Neuron (in vitro differentiated cells): Measurements from ENCODE around the gene ZBP1.

ENCODE experiments used
- H2AFZ ChIP-seq: one replicate; pipeline ENCODE4 v1.6.1; 2013; ENCODE audit warnings: low read depth, mild to moderate bottlenecking, inconsistent platforms, low read length, moderate library complexity
- H3K27me3 ChIP-seq: one replicate; pipeline ENCODE4 v1.6.1; 2013; ENCODE audit warnings: low read length; ENCODE audit not compliant: insufficient read depth
- H3K36me3 ChIP-seq: one replicate; pipeline ENCODE4 v1.6.1; 2013; ENCODE audit warnings: low read length; ENCODE audit not compliant: insufficient read depth
- H3K4me1 ChIP-seq: one replicate; pipeline ENCODE4 v1.6.1; 2013; ENCODE audit warnings: low read length; ENCODE audit not compliant: insufficient read depth
- H3K4me3 ChIP-seq: 2 replicates; pipeline ENCODE4 v1.5.1; 2013; ENCODE audit warnings: mild to moderate bottlenecking, low read length, moderate library complexity
- H3K9me3 ChIP-seq: one replicate; pipeline ENCODE4 v1.6.1; 2013; ENCODE audit warnings: low read length

The ZBP1 gene

GRCh38 chr20:57591289-57592229 is 28.7 kb downstream of the ZBP1 start:
- H3K4me1 ChIP-seq, result no peaks in the 10 kb centered on the region
- H2AFZ ChIP-seq, result no peak overlapping the region
- H3K4me3 ChIP-seq, result no peak overlapping the region
- no peaks in the 10 kb centered on the region for H3K9me3 ChIP-seq
- no peaks in the 10 kb centered on the region for H3K36me3 ChIP-seq
- peaks cover 14% of the 10 kb centered on the region for H3K27me3 ChIP-seq

- Histone ChIP-seq H3K4me3 (no peak overlapping the region), H3K27me3 (peaks cover 14% of the 10 kb centered on the region), H2AFZ (no peak overlapping the region), H3K9me3 (no peaks in the 10 kb centered on the region), H3K4me1 (no peaks in the 10 kb centered on the region), H3K36me3 (no peaks in the 10 kb centered on the region)
Measured at GRCh38 chr20:57590485-57591288, 29.5 kb downstream of the ZBP1 start.

GRCh38 chr20:57589728-57590484 is 30.3 kb downstream of the ZBP1 start:
- Histone ChIP-seq H3K36me3 (no peaks in the 10 kb centered on the region), H3K9me3 (no peaks in the 10 kb centered on the region), H3K4me1 (no peaks in the 10 kb centered on the region), H3K4me3 (no peak overlapping the region), H3K27me3 (peaks cover 10% of the 10 kb centered on the region), H2AFZ (no peak overlapping the region)

DNA sequence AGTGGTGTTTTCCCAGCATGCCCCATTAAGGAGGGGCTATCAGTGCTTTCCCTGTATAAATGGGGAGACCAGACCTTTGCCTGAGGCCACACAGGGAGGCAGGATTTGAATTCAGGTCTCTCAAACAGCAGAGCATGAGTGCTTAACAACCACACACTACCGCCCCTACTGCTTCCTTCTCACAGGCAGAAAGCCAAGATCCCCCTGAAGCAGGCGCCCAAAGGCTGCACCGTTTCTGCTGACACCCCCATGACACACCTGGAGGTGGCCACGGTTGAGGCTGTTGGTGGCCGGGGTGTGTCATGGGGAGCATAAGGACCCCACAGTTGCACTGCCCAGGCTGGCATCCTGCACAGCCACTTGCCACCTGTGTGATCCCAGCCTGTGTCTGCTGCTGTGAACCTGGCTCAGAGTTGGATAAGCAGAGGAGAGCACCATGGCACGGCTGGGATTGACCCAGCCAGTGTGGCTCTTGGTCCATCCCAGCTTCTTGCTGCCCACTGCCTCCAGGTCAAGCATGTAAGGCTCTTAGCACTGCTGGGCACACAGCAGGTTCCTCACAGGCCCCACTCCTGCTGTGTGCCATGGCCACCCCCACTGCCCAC is 31.0 kb downstream of the ZBP1 start:
- no peaks in the 10 kb centered on the region for H3K9me3 ChIP-seq
- H3K27me3 ChIP-seq, result peaks cover 6% of the 10 kb centered on the region
- no peaks in the 10 kb centered on the region for H3K36me3 ChIP-seq
- H2AFZ ChIP-seq, result no peak overlapping the region
- no peak overlapping the region for H3K4me3 ChIP-seq
- no peaks in the 10 kb centered on the region for H3K4me1 ChIP-seq

- no peaks in the 10 kb centered on the region for H3K36me3 ChIP-seq
- no peak overlapping the region for H3K4me3 ChIP-seq
- H3K9me3 ChIP-seq, result no peaks in the 10 kb centered on the region
- H3K4me1 ChIP-seq, result no peaks in the 10 kb centered on the region
- H2AFZ ChIP-seq, result no peak overlapping the region
- H3K27me3 ChIP-seq, result peaks cover 6% of the 10 kb centered on the region
Measured at GRCh38 chr20:57588596-57588995, 31.6 kb downstream of the ZBP1 start.

DNA sequence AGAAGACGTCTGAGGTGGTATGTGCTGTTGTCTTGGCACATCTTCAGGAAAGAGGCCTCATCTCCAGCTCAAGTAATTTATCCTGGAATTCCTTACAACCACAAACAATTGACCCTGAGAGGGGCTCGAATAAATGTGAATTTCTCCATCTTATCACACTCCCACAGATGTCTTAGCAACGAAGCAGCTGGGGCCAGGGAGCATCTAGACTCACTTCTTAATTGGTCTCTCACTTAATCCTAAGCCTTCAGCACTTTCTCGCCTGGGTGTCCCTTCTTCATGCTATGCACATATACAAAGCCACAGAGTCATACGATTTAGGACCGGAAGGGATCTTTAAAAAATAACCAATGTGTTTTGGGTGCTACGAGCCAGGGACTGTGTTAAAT is 32.2 kb downstream of the ZBP1 start:
- H2AFZ ChIP-seq, result no peak overlapping the region
- no peaks in the 10 kb centered on the region for H3K9me3 ChIP-seq
- no peak overlapping the region for H3K4me3 ChIP-seq
- no peaks in the 10 kb centered on the region for H3K4me1 ChIP-seq
- no peaks in the 10 kb centered on the region for H3K36me3 ChIP-seq
- H3K27me3 ChIP-seq, result peaks cover 3% of the 10 kb centered on the region

- Histone ChIP-seq H3K4me1 (no peaks in the 10 kb centered on the region), H3K9me3 (no peaks in the 10 kb centered on the region), H2AFZ (no peak overlapping the region), H3K27me3 (peaks cover 3% of the 10 kb centered on the region), H3K36me3 (no peaks in the 10 kb centered on the region), H3K4me3 (no peak overlapping the region)
Measured at GRCh38 chr20:57587278-57587988, 32.8 kb downstream of the ZBP1 start.

DNA sequence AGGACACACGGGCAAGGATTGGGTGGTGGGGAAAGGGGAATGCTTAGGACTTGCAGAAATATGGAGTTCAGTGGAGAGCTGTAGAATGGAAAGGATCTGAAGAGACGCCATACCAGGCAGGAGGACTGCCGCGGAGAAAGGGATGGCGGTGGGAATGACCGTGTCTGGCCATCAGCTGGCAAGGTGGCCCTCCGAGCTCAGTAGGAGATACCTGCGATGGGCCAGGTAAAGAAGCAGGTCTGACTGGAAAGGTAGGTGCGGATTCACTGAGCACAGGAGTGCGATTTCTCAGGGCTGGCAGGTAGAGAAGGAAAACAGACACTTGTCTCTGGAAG is 33.3 kb downstream of the ZBP1 start:
- Histone ChIP-seq H3K4me3 (no peak overlapping the region), H3K9me3 (no peaks in the 10 kb centered on the region), H3K27me3 (peaks cover 4% of the 10 kb centered on the region), H3K4me1 (no peaks in the 10 kb centered on the region), H3K36me3 (no peaks in the 10 kb centered on the region), H2AFZ (no peak overlapping the region)

DNA sequence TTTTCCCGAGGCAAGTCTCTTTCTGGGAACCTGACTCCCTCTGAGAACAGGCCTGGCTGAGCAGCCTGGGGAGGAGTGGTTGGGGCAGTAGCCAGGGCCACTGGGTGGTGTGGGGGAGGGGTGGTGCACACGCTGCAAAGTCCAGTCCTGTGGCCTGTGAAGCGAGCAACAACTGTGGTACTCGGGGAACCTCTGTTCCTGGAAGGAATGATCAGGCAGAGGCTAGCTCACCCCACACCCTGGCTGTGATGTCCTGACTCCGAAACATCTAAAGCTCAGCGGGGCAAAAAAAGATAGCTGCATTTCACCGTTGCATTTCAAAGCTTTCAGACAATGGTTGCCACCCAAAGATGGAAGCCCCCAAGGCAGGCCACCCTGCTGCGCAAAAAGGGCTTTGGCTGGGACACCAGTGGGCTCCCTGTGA is 33.8 kb downstream of the ZBP1 start:
- peaks cover 9% of the 10 kb centered on the region for H3K27me3 ChIP-seq
- no peaks in the 10 kb centered on the region for H3K9me3 ChIP-seq
- no peak overlapping the region for H2AFZ ChIP-seq
- H3K36me3 ChIP-seq, result no peaks in the 10 kb centered on the region
- no peak overlapping the region for H3K4me3 ChIP-seq
- H3K4me1 ChIP-seq, result no peaks in the 10 kb centered on the region

DNA sequence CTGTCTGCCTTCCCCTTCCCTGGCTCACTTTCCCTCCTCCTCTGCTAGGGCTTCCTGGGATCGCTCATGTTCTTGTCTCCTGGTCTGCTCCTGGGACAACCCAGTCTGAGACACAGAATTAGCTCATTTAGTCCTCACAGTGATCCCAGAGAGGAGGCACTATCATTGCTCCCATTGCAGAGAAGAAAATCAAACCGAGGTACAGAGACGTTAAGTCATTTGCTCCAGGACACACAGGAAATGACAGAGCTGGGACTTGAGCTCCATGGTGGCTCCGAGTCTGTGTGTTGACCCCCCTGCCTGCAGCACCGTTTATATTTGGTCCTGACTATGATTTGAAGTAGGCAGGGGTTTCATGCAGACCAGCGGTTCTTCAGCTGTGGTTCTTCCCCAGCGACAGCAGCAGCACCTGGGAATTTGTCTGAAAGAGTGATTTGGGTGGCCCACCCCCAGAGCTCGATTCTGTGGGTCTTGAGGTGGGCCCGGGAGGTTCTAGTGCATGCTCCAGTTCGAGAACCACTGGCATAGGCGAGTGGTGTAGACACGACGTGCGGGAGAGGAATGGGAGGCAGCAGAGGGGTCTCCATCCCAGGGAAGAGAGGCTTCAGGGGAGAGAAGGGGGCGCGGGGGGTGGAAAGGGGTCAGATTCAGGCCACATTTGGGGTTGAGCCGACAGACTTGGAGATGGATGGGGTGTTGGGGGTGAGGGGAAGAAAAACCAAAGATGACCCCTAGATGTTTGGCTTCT is 34.6 kb downstream of the ZBP1 start:
- no peak overlapping the region for H3K4me3 ChIP-seq
- H3K4me1 ChIP-seq, result no peaks in the 10 kb centered on the region
- peaks cover 15% of the 10 kb centered on the region for H3K27me3 ChIP-seq
- H2AFZ ChIP-seq, result no peak overlapping the region
- no peaks in the 10 kb centered on the region for H3K36me3 ChIP-seq
- H3K9me3 ChIP-seq, result no peaks in the 10 kb centered on the region

DNA sequence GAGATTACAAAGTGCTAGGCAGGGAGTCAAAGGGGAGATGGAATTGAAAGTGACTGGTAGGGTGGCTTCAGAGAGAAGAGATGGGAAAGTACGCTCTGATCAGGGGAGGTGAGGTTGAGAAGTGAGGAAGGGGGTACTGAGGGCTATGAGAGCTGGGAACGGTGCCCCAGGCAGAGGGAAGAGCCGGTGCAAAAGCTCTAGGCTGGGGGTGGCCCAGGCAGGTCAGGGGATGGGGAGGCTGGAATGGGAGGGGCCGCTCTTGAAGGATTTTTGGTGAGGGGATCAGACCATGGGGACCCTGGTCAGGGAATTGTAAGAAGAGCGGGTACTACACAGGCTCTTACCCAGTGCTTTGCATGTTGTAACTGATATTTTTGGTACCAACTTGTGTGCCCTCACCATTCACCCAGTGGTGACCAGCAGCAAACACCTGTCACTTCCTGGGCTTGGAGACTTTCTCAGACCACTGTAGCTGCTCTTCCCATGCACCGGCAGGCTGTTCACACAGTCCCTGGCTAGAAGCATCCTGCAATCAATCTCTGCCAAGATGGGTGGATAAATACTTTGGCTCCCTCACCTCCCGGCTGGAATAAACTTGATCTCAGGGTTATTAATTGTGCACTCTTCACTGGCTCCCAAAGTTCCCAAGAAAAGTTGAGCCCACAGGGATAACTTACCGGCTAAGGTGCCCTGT is 35.3 kb downstream of the ZBP1 start:
- Histone ChIP-seq H3K4me3 (no peak overlapping the region), H3K4me1 (no peaks in the 10 kb centered on the region), H3K27me3 (peaks cover 22% of the 10 kb centered on the region), H2AFZ (no peak overlapping the region), H3K9me3 (no peaks in the 10 kb centered on the region), H3K36me3 (no peaks in the 10 kb centered on the region)
